GM18511 (cell line): Measurements from ENCODE around the gene C1RL.
"Not testable (repeated sequence)": the region's sequence is repeated elsewhere in the genome, so short reads cannot be mapped to it uniquely, and the experiment has no call there.

ENCODE experiments used
- ATAC-seq: cut with Tn5 transposase; IDR thresholded peaks from one replicate; pipeline ENCODE4 v1.9.1; 2021; ENCODE audit warnings: mild to moderate bottlenecking, moderate library complexity; ENCODE audit not compliant: unreplicated experiment

The C1RL gene

DNA sequence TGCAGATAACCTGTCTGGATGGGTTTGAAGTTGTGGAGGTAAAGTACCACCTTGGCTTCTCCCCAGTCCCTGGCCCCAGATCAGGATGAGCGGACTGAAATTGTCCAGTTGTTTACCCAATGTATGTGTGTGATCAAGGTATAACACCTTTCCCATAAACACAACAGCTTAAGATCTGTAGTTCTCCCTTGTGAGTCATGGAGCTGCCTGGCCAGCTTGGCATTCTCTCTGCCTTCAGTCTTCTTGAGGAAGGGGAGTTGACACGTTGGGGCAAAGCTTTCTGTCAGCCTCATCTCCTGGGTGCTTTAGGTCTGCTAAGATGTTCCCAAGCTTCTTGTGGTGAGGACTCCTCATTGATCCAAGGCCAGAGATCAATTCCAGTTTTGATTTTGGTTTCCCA is 42.4 kb downstream of the C1RL start:
- no peak for ATAC-seq

GRCh38 chr12:7065073-7065623 is 43.9 kb downstream of the C1RL start:
- no peak for ATAC-seq

DNA sequence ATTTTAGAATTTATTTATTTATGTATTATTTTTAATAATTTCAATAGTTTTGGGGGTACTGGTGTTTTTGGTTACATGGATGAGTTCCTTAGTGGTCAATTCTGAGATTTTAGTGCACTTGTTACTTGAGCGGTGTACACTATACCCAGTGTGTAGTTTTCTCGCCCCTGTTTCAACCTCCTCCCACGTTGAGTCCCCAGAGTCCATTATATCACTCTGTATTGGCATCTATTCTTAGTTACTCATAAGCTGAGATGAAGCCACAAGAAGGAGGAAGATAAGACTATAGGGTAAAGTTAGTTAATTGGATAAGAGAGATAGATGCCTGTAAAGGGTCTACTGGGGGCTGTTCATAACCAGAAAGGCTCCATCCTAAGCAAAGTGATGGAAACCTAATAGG is 44.5 kb downstream of the C1RL start:
- ATAC-seq: no peak

DNA sequence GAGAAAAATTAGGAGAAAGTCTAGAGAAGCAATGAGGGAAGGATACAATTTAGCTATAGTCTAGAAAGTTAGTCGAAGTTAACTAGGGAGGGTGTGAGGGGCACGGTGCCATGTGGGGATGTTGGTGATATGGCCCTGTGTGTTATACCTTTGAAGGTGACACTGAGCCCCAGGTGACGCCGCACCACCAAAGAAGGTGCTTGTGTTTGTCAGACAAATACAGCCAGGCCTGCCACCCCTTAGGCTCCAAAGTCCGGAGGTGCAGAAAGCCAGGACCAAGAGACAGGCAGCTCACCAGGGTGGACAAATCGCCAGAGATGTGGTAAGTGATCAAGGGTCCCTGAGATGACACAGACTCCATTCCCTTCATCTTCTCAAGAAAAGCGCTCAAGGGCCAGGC is 47.4 kb downstream of the C1RL start:
- no peak for ATAC-seq

GRCh38 chr12:7061138-7061537 is 47.9 kb downstream of the C1RL start:
- ATAC-seq: no peak

- no peak for ATAC-seq
Observed at GRCh38 chr12:7060353-7060954, 48.6 kb downstream of the C1RL start, which contains the start of gene C1S. Gene C1S (plus strand): TSS chr12:7060718. CDS start chr12:7061913, 1,195 bp downstream.

GRCh38 chr12:7059780-7060179 is 49.2 kb downstream of the C1RL start:
- ATAC-seq: no peak

DNA sequence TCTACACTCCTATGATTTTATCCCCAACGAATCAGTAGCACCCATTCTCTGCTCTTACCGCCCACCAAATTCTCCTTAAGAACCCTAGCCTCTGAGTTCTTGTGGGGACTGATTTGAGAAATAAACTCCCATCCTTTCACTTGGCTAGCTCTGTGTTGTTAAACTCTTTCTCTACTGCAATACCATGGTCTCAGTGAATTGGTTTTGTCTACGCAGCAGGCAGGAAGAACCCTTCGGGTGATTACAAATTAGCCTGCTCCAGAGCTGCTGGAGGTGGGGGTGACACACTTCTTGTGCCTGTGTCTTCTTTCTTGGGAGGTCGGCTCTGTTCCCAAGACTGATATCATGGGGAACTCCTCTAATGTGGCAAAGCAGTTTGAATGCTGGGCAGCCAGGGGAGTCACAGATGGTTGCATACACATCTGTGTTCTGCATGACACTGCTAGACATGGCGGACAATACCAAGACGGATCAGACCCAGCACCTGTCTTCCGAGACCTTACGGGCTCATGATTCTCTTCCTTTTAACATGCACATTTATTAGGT is 50.1 kb downstream of the C1RL start:
- ATAC-seq: no peak

GRCh38 chr12:7058163-7058845 is 50.7 kb downstream of the C1RL start:
- ATAC-seq: no peak

- ATAC-seq: not testable (repeated sequence)
Observed at GRCh38 chr12:7055736-7056135, 53.3 kb downstream of the C1RL start.

GRCh38 chr12:7054925-7055324 is 54.1 kb downstream of the C1RL start:
- no peak for ATAC-seq

- not testable (repeated sequence) for ATAC-seq
Observed at GRCh38 chr12:7049973-7050372, 59.0 kb downstream of the C1RL start.

DNA sequence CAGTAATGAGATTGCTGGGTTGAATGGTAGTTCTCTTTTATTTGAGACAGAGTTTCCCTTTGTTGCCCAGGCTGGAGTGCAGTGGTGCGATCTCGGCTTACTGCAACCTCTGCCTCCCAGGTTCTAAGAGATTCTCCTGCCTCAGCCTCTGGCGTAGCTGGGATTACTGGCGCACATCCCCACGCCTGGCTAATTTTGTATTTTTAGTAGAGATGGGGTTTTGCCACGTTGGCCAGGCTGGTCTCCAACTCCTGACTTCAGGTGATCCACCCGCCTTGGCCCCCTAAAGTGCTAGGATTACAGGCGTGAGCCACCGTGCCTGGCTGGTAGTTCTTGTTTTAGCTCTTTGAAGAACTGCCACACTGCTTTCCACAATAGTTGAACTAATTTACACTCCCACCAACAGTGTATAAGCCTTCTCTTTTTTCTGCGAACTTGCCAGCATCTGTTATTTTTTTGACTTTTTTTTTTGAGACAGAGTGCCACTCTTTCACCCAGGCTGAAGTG is 59.5 kb downstream of the C1RL start:
- ATAC-seq: not testable (repeated sequence)

- ATAC-seq: no peak
Observed at GRCh38 chr12:7047306-7047705, 61.7 kb downstream of the C1RL start.

DNA sequence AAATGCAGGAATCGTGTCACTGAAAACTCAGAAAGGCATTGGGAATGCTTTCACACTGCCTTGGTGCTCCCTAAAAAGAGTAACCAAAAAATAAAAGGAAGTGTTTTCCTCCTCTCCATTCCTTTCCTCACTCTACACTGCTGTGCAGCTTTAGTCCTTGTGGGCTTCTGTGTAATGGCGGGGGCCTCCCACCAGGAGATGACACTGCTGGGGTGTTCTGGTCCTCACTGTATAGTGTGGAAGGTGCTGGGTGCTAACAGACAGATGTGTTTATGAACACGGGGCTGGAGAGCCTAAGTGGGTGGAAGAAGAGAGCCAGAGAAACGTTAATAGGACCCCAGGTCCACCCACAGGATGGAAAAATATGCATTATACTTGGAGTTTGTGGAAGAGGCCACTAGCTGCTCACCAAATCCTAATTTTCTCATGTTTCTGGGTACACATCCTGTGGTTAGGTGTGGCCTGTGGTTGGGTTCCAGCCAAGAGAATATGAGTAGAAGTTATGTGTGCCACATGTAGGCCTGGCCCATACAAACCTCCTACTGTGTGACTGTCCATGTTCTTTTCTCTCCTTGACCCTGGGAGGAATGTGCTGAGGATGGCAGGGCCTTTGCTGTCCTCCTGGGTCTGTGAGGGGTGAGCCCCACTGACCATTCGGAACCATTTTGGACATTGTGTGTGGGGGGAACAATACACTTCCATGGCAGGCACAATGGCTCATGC is 62.5 kb downstream of the C1RL start:
- no peak for ATAC-seq

- ATAC-seq: no peak
Observed at GRCh38 chr12:7045913-7046312, 63.1 kb downstream of the C1RL start.
